ENCODE measurements around the gene CAMK2G.
A peak's percentile ranks its signal among the peaks of the same experiment; 100 is the strongest.
"Not testable (repeated sequence)": the region's sequence is repeated elsewhere in the genome, so short reads cannot be mapped to it uniquely, and the experiment has no call there.

CAMK2G gene

DNA sequence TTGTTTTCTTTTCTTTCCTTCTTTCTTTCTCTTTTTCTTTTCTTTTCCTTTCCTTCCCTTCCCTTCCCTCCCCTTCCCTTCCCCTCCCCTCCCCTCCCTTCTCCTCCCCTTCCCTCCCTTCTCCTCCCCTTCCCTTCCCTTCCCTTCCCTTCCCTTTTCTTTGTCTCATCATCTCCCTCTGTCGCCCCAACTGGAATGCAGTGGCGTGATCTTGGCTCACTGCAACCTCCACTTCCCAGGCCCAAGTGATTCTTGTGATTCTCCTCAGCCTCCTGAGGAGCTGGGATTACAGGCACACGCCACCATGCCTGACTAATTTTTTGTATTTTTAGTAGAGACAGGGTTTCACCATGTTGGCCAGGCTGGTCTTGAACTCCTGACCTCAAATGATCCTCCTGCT lies 15.1 kb upstream of the CAMK2G start:
- H3K27me3 ChIP-seq (replicated peaks in 2 of 5; ENCODE audit: control insufficient read depth in 4 of 5, insufficient read depth in 5 of 5, low read length in 4 of 5); H3K36me3 ChIP-seq (ENCODE audit: control insufficient read depth in 4 of 4, insufficient read depth in 4 of 4, low read length in 3 of 4); POLR2A ChIA-PET; H3K9me3 ChIP-seq (ENCODE audit: control extremely low read depth in 1 of 5, control insufficient read depth in 4 of 5, insufficient read depth in 2 of 5, low read depth in 1 of 5, low read length in 4 of 5); H3K4me3 ChIP-seq (ENCODE audit: control insufficient read depth in 1 of 7, extremely low read depth in 1 of 7, insufficient read depth in 4 of 7, low read depth in 2 of 7, low read length in 6 of 7); DNase-seq; H3K27ac ChIP-seq (ENCODE audit: insufficient read depth in 1 of 2, low read depth in 1 of 2, low read length in 2 of 2, poor library complexity in 1 of 2, severe bottlenecking in 2 of 2): not testable (repeated sequence)
- CTCF ChIA-PET = interaction anchor here (1.2 to 27.2 kb wide), 14 partner anchors 9 to 191 kb away, joined by 3 to 590 read pairs (median 7); partner anchors contain the start of gene PLAU
- 100% methylated on average over 2 of the region's 3 CpGs for WGBS (ENCODE audit: insufficient coverage)
- H3K4me1 ChIP-seq (ENCODE audit: control extremely low read depth in 1 of 4, control insufficient read depth in 4 of 4, insufficient read depth in 4 of 4, low read length in 3 of 4) = peaks cover 0 to 35% (median 5%) of the 10 kb centered on the region in 4 experiments

DNA sequence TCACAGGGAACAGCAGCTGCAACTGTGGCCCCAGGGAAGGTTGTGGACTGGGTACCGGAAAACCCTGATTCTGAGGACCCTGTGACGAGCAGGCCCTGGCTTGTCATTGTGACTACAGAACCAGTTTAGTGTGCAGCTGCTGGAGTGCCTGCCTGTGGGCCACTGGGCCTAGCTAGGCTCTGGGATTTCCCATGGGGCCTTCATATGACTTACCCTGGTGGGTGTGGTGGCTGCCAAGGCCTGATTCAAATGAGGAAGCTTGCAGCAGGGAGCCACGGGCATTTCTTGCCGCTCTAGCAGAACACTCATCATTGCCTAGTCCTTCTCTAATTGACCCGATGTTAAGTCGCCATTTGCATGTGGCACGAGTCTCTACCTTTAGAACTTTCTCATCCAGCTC lies 14.7 kb upstream of the CAMK2G start:
- H3K4me1 ChIP-seq (ENCODE audit: control extremely low read depth in 1 of 4, control insufficient read depth in 4 of 4, insufficient read depth in 4 of 4, low read length in 3 of 4) = peaks cover 0 to 32% (median 5%) of the 10 kb centered on the region in 4 experiments
- WGBS (ENCODE audit: insufficient coverage) = 47% methylated on average over 7 of the region's 7 CpGs
- no peaks in the 10 kb centered on the region for H3K36me3 ChIP-seq (ENCODE audit: control insufficient read depth in 4 of 4, insufficient read depth in 4 of 4, low read length in 3 of 4)
- no peaks in the 10 kb centered on the region for H3K27me3 ChIP-seq (replicated peaks in 2 of 5; ENCODE audit: control insufficient read depth in 4 of 5, insufficient read depth in 5 of 5, low read length in 4 of 5)
- CTCF ChIA-PET = interaction anchor here (0.8 to 27.2 kb wide), 17 partner anchors 9 to 205 kb away, joined by 3 to 590 read pairs (median 7); partner anchors contain the start of gene PLAU
- POLR2A ChIA-PET = no interaction called here
- DNase-seq = peak; percentile 64 to 92 (median 91)
- H3K27ac ChIP-seq (ENCODE audit: insufficient read depth in 1 of 2, low read depth in 1 of 2, low read length in 2 of 2, poor library complexity in 1 of 2, severe bottlenecking in 2 of 2) = no peak overlapping the region
- no peaks in the 10 kb centered on the region for H3K9me3 ChIP-seq (ENCODE audit: control extremely low read depth in 1 of 5, control insufficient read depth in 4 of 5, insufficient read depth in 2 of 5, low read depth in 1 of 5, low read length in 4 of 5)
- no peak overlapping the region for H3K4me3 ChIP-seq (ENCODE audit: control insufficient read depth in 1 of 7, extremely low read depth in 1 of 7, insufficient read depth in 4 of 7, low read depth in 2 of 7, low read length in 6 of 7)

DNA sequence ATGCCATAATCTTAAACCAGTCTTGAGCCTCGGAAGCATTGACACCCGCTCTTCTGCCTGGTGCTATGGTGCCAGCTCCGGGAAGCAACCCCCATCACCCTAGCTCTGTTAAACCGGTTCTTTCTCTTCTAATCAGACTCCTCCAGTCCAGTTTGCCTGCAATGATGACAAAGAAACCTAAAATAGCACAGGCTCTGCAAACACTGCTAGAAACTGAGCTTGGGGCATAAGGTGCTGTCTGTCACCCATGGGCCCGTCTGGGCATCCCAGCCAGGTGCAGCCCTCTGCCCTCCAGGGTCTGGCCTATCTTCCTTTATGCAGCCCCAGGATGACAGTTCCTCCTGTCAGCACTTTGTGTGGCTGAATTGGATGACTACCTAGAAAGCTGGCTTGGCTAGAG lies 14.2 kb upstream of the CAMK2G start:
- H3K27ac ChIP-seq (ENCODE audit: insufficient read depth in 1 of 2, low read depth in 1 of 2, low read length in 2 of 2, poor library complexity in 1 of 2, severe bottlenecking in 2 of 2) = no peak overlapping the region
- no peak overlapping the region for H3K4me3 ChIP-seq (ENCODE audit: control insufficient read depth in 1 of 7, extremely low read depth in 1 of 7, insufficient read depth in 4 of 7, low read depth in 2 of 7, low read length in 6 of 7)
- CTCF ChIA-PET = interaction anchor here (0.8 to 27.2 kb wide), 19 partner anchors 8 to 205 kb away, joined by 3 to 590 read pairs (median 7); partner anchors contain the start of gene PLAU

DNA sequence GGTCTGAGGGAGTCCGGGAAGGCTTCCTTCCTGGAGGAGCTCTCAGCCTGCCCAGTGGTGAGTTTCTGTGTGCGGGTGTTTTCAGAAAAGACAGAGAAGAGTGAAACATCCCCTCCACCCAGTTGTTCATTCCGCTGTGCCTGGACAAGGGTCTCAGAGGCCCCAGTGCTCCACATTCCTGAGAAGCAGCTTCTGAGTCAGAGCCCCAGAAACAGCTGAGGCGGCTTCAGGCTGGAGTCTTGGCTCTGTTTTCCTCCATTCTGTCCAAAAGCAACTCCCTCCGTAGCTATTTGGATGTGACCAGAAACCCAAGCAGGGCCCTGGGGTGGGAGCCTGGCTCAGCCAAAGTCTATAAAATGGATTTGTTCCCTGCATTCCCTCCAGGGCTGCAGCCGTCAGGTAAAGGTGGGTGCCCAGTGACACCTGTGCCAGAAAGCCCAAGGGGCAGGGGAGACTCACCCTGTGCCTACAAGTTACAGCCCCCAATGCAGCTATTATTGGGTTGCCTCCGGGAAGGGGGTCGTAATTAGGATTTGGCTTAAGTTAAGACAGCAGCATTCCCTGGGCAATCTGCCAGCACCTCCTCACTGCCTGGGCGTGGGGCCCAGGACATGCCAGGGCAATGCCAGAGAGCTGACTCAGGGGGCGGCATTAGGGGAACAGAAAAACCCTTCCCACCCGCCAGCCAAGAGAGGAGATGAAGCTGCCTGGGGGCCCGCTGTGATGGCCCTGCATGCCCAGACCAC lies 13.1 kb upstream of the CAMK2G start:
- POLR2A ChIA-PET = no interaction called here
- H3K27me3 ChIP-seq (replicated peaks in 2 of 5; ENCODE audit: control insufficient read depth in 4 of 5, insufficient read depth in 5 of 5, low read length in 4 of 5) = no peaks in the 10 kb centered on the region
- H3K4me3 ChIP-seq (ENCODE audit: control insufficient read depth in 1 of 7, extremely low read depth in 1 of 7, insufficient read depth in 4 of 7, low read depth in 2 of 7, low read length in 6 of 7) = no peak overlapping the region
- WGBS (ENCODE audit: insufficient coverage) = 91% methylated on average over 12 of the region's 12 CpGs
- H3K9me3 ChIP-seq (ENCODE audit: control extremely low read depth in 1 of 5, control insufficient read depth in 4 of 5, insufficient read depth in 2 of 5, low read depth in 1 of 5, low read length in 4 of 5) = no peaks in the 10 kb centered on the region
- DNase-seq = no peak
- no peak overlapping the region for H3K27ac ChIP-seq (ENCODE audit: insufficient read depth in 1 of 2, low read depth in 1 of 2, low read length in 2 of 2, poor library complexity in 1 of 2, severe bottlenecking in 2 of 2)
- peaks cover 0 to 32% (median 5%) of the 10 kb centered on the region in 4 experiments for H3K4me1 ChIP-seq (ENCODE audit: control extremely low read depth in 1 of 4, control insufficient read depth in 4 of 4, insufficient read depth in 4 of 4, low read length in 3 of 4)
- CTCF ChIA-PET = interaction anchor here (0.8 to 27.2 kb wide), 21 partner anchors 8 to 216 kb away, joined by 3 to 590 read pairs (median 5); no protein-coding TSS in a partner anchor
- no peaks in the 10 kb centered on the region for H3K36me3 ChIP-seq (ENCODE audit: control insufficient read depth in 4 of 4, insufficient read depth in 4 of 4, low read length in 3 of 4)

More for the DNA sequence above, 14.2 kb upstream of the CAMK2G start:
- WGBS (ENCODE audit: insufficient coverage) = 95% methylated on average over 5 of the region's 5 CpGs
- Histone ChIP-seq H3K9me3 (ENCODE audit: control extremely low read depth in 1 of 5, control insufficient read depth in 4 of 5, insufficient read depth in 2 of 5, low read depth in 1 of 5, low read length in 4 of 5) (no peaks in the 10 kb centered on the region), H3K4me1 (ENCODE audit: control extremely low read depth in 1 of 4, control insufficient read depth in 4 of 4, insufficient read depth in 4 of 4, low read length in 3 of 4) (peaks cover 0 to 32% (median 5%) of the 10 kb centered on the region in 4 experiments), H3K27me3 (replicated peaks in 2 of 5; ENCODE audit: control insufficient read depth in 4 of 5, insufficient read depth in 5 of 5, low read length in 4 of 5) (no peaks in the 10 kb centered on the region), H3K36me3 (ENCODE audit: control insufficient read depth in 4 of 4, insufficient read depth in 4 of 4, low read length in 3 of 4) (no peaks in the 10 kb centered on the region)
- POLR2A ChIA-PET = no interaction called here
- DNase-seq = no peak

DNA sequence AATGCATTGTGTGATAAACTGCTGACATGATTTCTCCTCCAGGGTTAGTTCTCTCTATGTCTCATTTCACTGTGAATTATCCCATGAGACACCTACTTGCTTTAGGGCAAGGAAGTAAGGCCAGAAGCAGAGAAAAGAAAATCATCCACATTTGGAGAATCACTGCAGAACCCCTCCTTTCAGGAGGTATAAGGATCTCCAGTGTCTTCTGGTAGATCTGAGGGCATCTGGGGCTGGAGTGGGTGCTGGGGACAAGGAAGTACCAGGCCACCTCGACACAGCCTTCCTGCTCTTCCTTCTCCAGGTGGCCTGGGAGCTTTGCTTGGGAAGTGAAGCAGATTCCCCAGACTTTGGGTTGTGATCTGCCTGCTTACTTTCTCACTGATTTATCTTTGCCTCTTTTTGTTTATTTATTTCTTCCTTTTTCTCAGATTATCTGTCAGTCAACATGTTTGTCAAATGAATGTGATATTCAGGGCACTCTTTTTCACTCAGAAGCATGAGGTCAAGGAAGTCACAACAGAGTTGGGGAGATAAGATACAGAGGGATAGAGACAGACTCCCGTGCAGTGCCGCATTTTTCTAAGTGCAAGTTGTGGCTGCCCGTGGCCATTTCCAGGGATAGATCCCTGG lies 12.4 kb upstream of the CAMK2G start:
- Histone ChIP-seq H3K9me3 (ENCODE audit: control extremely low read depth in 1 of 5, control insufficient read depth in 4 of 5, insufficient read depth in 2 of 5, low read depth in 1 of 5, low read length in 4 of 5) (no peaks in the 10 kb centered on the region), H3K4me1 (ENCODE audit: control extremely low read depth in 1 of 4, control insufficient read depth in 4 of 4, insufficient read depth in 4 of 4, low read length in 3 of 4) (peaks cover 0 to 32% (median 5%) of the 10 kb centered on the region in 4 experiments), H3K36me3 (ENCODE audit: control insufficient read depth in 4 of 4, insufficient read depth in 4 of 4, low read length in 3 of 4) (no peaks in the 10 kb centered on the region), H3K27me3 (replicated peaks in 2 of 5; ENCODE audit: control insufficient read depth in 4 of 5, insufficient read depth in 5 of 5, low read length in 4 of 5) (no peaks in the 10 kb centered on the region), H3K27ac (ENCODE audit: insufficient read depth in 1 of 2, low read depth in 1 of 2, low read length in 2 of 2, poor library complexity in 1 of 2, severe bottlenecking in 2 of 2) (no peak overlapping the region), H3K4me3 (ENCODE audit: control insufficient read depth in 1 of 7, extremely low read depth in 1 of 7, insufficient read depth in 4 of 7, low read depth in 2 of 7, low read length in 6 of 7) (no peak overlapping the region)
- 80% methylated on average over 3 of the region's 4 CpGs for WGBS (ENCODE audit: insufficient coverage)
- ChIA-PET POLR2A (interaction anchor here (0.7 kb wide), 1 partner anchor 196 kb away, joined by 4 read pairs; no protein-coding TSS in a partner anchor), CTCF (interaction anchor here (0.7 to 27.2 kb wide), 43 partner anchors 9 to 349 kb away, joined by 3 to 590 read pairs (median 4); partner anchors contain the start of gene PLAU)
- no peak for DNase-seq

DNA sequence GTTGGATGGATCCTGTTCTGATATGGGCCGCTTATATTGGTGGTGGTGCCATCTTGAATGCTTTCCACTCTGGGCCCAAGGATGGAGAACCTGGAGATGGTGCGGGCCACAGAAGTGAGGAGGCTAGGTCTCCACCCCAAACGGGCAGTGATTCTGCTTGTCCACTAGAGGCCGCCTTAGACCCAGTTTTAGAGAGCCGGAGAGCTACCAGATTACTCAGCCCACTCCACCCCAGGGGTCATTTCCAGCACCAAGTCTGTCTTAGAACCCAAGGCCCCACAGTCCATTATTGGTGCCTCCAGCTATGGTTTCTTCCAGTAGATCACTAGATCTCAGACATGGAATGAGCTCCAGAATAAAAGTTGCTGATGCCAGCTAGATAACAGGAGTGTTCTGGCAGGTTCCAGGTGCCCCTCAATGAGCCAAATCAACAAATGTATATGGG lies 11.8 kb upstream of the CAMK2G start:
- Histone ChIP-seq H3K27me3 (replicated peaks in 2 of 5; ENCODE audit: control insufficient read depth in 4 of 5, insufficient read depth in 5 of 5, low read length in 4 of 5) (no peaks in the 10 kb centered on the region), H3K4me1 (ENCODE audit: control extremely low read depth in 1 of 4, control insufficient read depth in 4 of 4, insufficient read depth in 4 of 4, low read length in 3 of 4) (peaks cover 0 to 32% (median 5%) of the 10 kb centered on the region in 4 experiments), H3K4me3 (ENCODE audit: control insufficient read depth in 1 of 7, extremely low read depth in 1 of 7, insufficient read depth in 4 of 7, low read depth in 2 of 7, low read length in 6 of 7) (no peak overlapping the region), H3K36me3 (ENCODE audit: control insufficient read depth in 4 of 4, insufficient read depth in 4 of 4, low read length in 3 of 4) (no peaks in the 10 kb centered on the region), H3K27ac (ENCODE audit: insufficient read depth in 1 of 2, low read depth in 1 of 2, low read length in 2 of 2, poor library complexity in 1 of 2, severe bottlenecking in 2 of 2) (no peak overlapping the region), H3K9me3 (ENCODE audit: control extremely low read depth in 1 of 5, control insufficient read depth in 4 of 5, insufficient read depth in 2 of 5, low read depth in 1 of 5, low read length in 4 of 5) (no peaks in the 10 kb centered on the region)
- peak; percentile 71 to 79 (median 74) for DNase-seq
- CTCF ChIA-PET = interaction anchor here (0.7 to 27.2 kb wide), 36 partner anchors 8 to 350 kb away, joined by 3 to 590 read pairs (median 4); partner anchors contain the start of gene PLAU
- POLR2A ChIA-PET = interaction anchor here (0.7 kb wide), 1 partner anchor 197 kb away, joined by 4 read pairs; no protein-coding TSS in a partner anchor
- WGBS (ENCODE audit: insufficient coverage) = 6% methylated on average over 5 of the region's 5 CpGs

Measured in common myeloid progenitor, CD34-positive (primary cell).